ENCODE measurements around the gene DGKE. TPM values are rescaled to one million over a fixed set of nuclear protein-coding genes. Genes with fewer than 3 reads are reported as not detected.

Gene DGKE
- total RNA-seq, 1 experiment from 2014 or later, result 8.5 TPM

- ATAC-seq (no peak), DNase-seq (ENCODE audit: low spot score) (no peak)
- TF ChIP-seq PRRX2 (CRISPR knock-in tag; IDR thresholded peaks at IDR 0.05) (no peak), NR1H2 (CRISPR knock-in tag; IDR thresholded peaks at IDR 0.05) (no peak), HMGA2 (CRISPR knock-in tag; IDR thresholded peaks at IDR 0.05) (no peak), JAZF1 (CRISPR knock-in tag; IDR thresholded peaks at IDR 0.05) (no peak), ZNF138 (CRISPR knock-in tag; conservative IDR thresholded peaks at IDR 0.05) (no peak), SOX15 (CRISPR knock-in tag; IDR thresholded peaks at IDR 0.05) (no peak), ZSCAN18 (CRISPR knock-in tag; IDR thresholded peaks at IDR 0.05) (no peak), ZNF232 (CRISPR knock-in tag; IDR thresholded peaks at IDR 0.05) (no peak), EMX1 (CRISPR knock-in tag; IDR thresholded peaks at IDR 0.05) (no peak), MAX (CRISPR knock-in tag; IDR thresholded peaks at IDR 0.05) (no peak), IRF1 (CRISPR knock-in tag; IDR thresholded peaks at IDR 0.05) (no peak), ETV6 (CRISPR knock-in tag; IDR thresholded peaks at IDR 0.05) (no peak), TEAD4 (CRISPR knock-in tag; IDR thresholded peaks at IDR 0.05) (no peak), FOXP1 (CRISPR knock-in tag; IDR thresholded peaks at IDR 0.05; ENCODE audit: borderline replicate concordance) (no peak), ELF4 (CRISPR knock-in tag; IDR thresholded peaks at IDR 0.05; ENCODE audit: low read depth) (no peak), GTF2I (CRISPR knock-in tag; conservative IDR thresholded peaks at IDR 0.05) (no peak), ARID4B (CRISPR knock-in tag; IDR thresholded peaks at IDR 0.05; ENCODE audit: borderline replicate concordance) (no peak)
- ChIA-PET CTCF (interaction anchor here (1.7 kb wide), 1 partner anchor 90 kb away, joined by 4 read pairs; no protein-coding TSS in a partner anchor), POLR2A (no interaction called here)
- Mint-ChIP-seq H3K27ac (peak overlapping the region; percentile 25), H3K4me1 (peaks cover 13% of the 10 kb centered on the region), H3K9me3 (no peaks in the 10 kb centered on the region), H3K27me3 (ENCODE audit: low read depth) (peaks cover 8% of the 10 kb centered on the region), H3K4me3 (no peak overlapping the region), H3K36me3 (peaks cover 31% of the 10 kb centered on the region)
Measured at GRCh38 chr17:56909742-56910508, 76.0 kb downstream of the DGKE start.

GRCh38 chr17:56910509-56911235 lies 76.7 kb downstream of the DGKE start:
- ChIA-PET CTCF (interaction anchor here (1.7 kb wide), 1 partner anchor 91 kb away, joined by 4 read pairs; no protein-coding TSS in a partner anchor), POLR2A (interaction anchor here (0.5 kb wide), 1 partner anchor 30 kb away, joined by 3 read pairs; no protein-coding TSS in a partner anchor)
- no peaks in the 10 kb centered on the region for H3K9me3 Mint-ChIP-seq
- TF ChIP-seq ZNF121 (CRISPR knock-in tag; IDR thresholded peaks at IDR 0.05), result 0 out of 2 replicates have a peak, but pooled peaks have one; percentile 7
- TF ChIP-seq STAT6 (CRISPR knock-in tag; conservative IDR thresholded peaks at IDR 0.05; ENCODE audit: low read depth), result no peak
- no peak for TF ChIP-seq ZNF416 (CRISPR knock-in tag; IDR thresholded peaks at IDR 0.05)
- no peak for TF ChIP-seq ELF4 (CRISPR knock-in tag; IDR thresholded peaks at IDR 0.05; ENCODE audit: low read depth)
- TF ChIP-seq AFF4 (CRISPR knock-in tag; IDR thresholded peaks at IDR 0.05; ENCODE audit: borderline replicate concordance), result no peak
- peaks cover 30% of the 10 kb centered on the region for H3K36me3 Mint-ChIP-seq
- peaks cover 15% of the 10 kb centered on the region for H3K27me3 Mint-ChIP-seq (ENCODE audit: low read depth)
- H3K27ac Mint-ChIP-seq, result peak overlapping the region; percentile 25; the same call in 1 of the 2 replicates
- no peak for ATAC-seq
- no peak for DNase-seq (ENCODE audit: low spot score)
- peaks cover 18% of the 10 kb centered on the region for H3K4me1 Mint-ChIP-seq
- no peak overlapping the region for H3K4me3 Mint-ChIP-seq

All from WTC11 (cell line).